Activated CD8-positive, alpha-beta memory T cell treated with anti-CD3 and anti-CD28 coated beads for 1 hour (primary cell): ENCODE measurements around the gene CDK19.
"Not testable (repeated sequence)": the region's sequence is repeated elsewhere in the genome, so short reads cannot be mapped to it uniquely, and the experiment has no call there.

Experiments used
- DNase-seq, 2 donors: peaks; one replicate each; pipeline ENCODE4 v3.0.0-alpha.2; 2020; ENCODE audit warnings: low read depth in 1 of 2; ENCODE audit errors: extremely low read depth in 1 of 2

The CDK19 gene

GRCh38 chr6:110592765-110593164 lies 222.5 kb downstream of the CDK19 start:
- DNase-seq = no peak

GRCh38 chr6:110590821-110591351 lies 224.4 kb downstream of the CDK19 start:
- no peak for DNase-seq

GRCh38 chr6:110589865-110590513 lies 225.3 kb downstream of the CDK19 start:
- DNase-seq = no peak

- DNase-seq = no peak
Observed at GRCh38 chr6:110587328-110587727, 227.9 kb downstream of the CDK19 start.

- DNase-seq = no peak
Observed at GRCh38 chr6:110581679-110582078, 233.6 kb downstream of the CDK19 start.

- DNase-seq = not testable (repeated sequence)
Observed at GRCh38 chr6:110577596-110578167, 237.6 kb downstream of the CDK19 start.

GRCh38 chr6:110575925-110576463 lies 239.3 kb downstream of the CDK19 start:
- no peak for DNase-seq

- DNase-seq = no peak
Observed at GRCh38 chr6:110574817-110575216, 240.5 kb downstream of the CDK19 start.

GRCh38 chr6:110573537-110573936 lies 241.7 kb downstream of the CDK19 start:
- no peak for DNase-seq

- no peak for DNase-seq
Observed at GRCh38 chr6:110573136-110573535, 242.1 kb downstream of the CDK19 start.

- no peak for DNase-seq
Observed at GRCh38 chr6:110567957-110568696, 247.1 kb downstream of the CDK19 start.

- no peak for DNase-seq
Observed at GRCh38 chr6:110566346-110567125, 248.7 kb downstream of the CDK19 start.

- DNase-seq = no peak
Observed at GRCh38 chr6:110564703-110565421, 250.4 kb downstream of the CDK19 start.

- no peak for DNase-seq
Observed at GRCh38 chr6:110563711-110564110, 251.6 kb downstream of the CDK19 start.

- no peak for DNase-seq
Observed at GRCh38 chr6:110562316-110562915, 252.9 kb downstream of the CDK19 start.

- DNase-seq = no peak
Observed at GRCh38 chr6:110561696-110562095, 253.6 kb downstream of the CDK19 start.

- DNase-seq = no peak
Observed at GRCh38 chr6:110561008-110561396, 254.3 kb downstream of the CDK19 start.

GRCh38 chr6:110560239-110561007 lies 254.8 kb downstream of the CDK19 start:
- DNase-seq = no peak
